RWPE2 (cell line): ENCODE measurements around the gene BRIP1.

ENCODE experiments used
- ATAC-seq: fragments of 200-7000 bp; cut with Tn5 transposase; 3 replicates; pipeline ENCODE4 v1.9.1; 2021; ENCODE audit warnings: low read depth
- DNase-seq: peaks from one replicate; pipeline ENCODE4 v3.0.0-alpha.2; 2020; ENCODE audit warnings: low spot score
- H3K27ac ChIP-seq: fragments of 450-650 bp; 2 replicates; pipeline ENCODE4 v1.5.1; 2017; ENCODE audit warnings: mild to moderate bottlenecking; ENCODE audit not compliant: poor library complexity, severe bottlenecking
- H3K27me3 ChIP-seq: fragments of 250-450 bp; sonication (Bioruptor Pico); 2 replicates; pipeline ENCODE4 v1.5.1; 2021; ENCODE audit warnings: mild to moderate bottlenecking, moderate library complexity; ENCODE audit not compliant: insufficient read depth, poor library complexity, severe bottlenecking
- H3K36me3 ChIP-seq: fragments of 250-450 bp; sonication (Bioruptor Pico); 2 replicates; pipeline ENCODE4 v1.5.1; 2020; ENCODE audit warnings: low read depth, mild to moderate bottlenecking, moderate library complexity
- H3K4me1 ChIP-seq: fragments of 250-450 bp; sonication (Bioruptor Pico); 2 replicates; pipeline ENCODE4 v1.5.1; 2021; ENCODE audit warnings: mild to moderate bottlenecking, moderate library complexity; ENCODE audit not compliant: insufficient read depth, poor library complexity, severe bottlenecking
- H3K4me3 ChIP-seq: fragments of 250-450 bp; sonication (Bioruptor Pico); 2 replicates; pipeline ENCODE4 v1.5.1; 2021; ENCODE audit warnings: mild to moderate bottlenecking, moderate library complexity; ENCODE audit not compliant: severe bottlenecking
- H3K9me3 ChIP-seq: fragments of 250-450 bp; sonication (Bioruptor Pico); 2 replicates; pipeline ENCODE4 v1.5.1; 2021; ENCODE audit warnings: mild to moderate bottlenecking, moderate library complexity; ENCODE audit not compliant: severe bottlenecking
- CTCF ChIP-seq: fragments of 450-650 bp; IDR thresholded peaks from one replicate; pipeline ENCODE4 v1.5.1; 2017; ENCODE audit warnings: mild to moderate bottlenecking, moderate library complexity; ENCODE audit not compliant: poor library complexity, severe bottlenecking

The BRIP1 gene

GRCh38 chr17:61862975-61863800 is at the start of gene BRIP1:
Gene BRIP1, minus strand, starts transcription at chr17:61863528. Its CDS starts 1,989 bp downstream, at chr17:61861539.
- Histone ChIP-seq H3K4me3 (peak within 1 kb of the TSS; percentile 82), H3K27ac (peak within 1 kb of the TSS; percentile 90), H3K36me3 (peaks cover 52% of the 10 kb centered on the region), H3K9me3 (no peaks in the 10 kb centered on the region), H3K27me3 (no peaks in the 10 kb centered on the region), H3K4me1 (peaks cover 25% of the 10 kb centered on the region)
- ATAC-seq (peak; percentile 92), DNase-seq (peak; percentile 99)
- TF ChIP-seq CTCF: no peak

GRCh38 chr17:61908292-61909037 is 45.1 kb upstream of the BRIP1 start:
- H3K4me3 ChIP-seq: no peak overlapping the region
- DNase-seq (no peak), ATAC-seq (no peak)
- H3K27ac ChIP-seq: no peak overlapping the region
- peaks cover 82% of the 10 kb centered on the region for H3K36me3 ChIP-seq
- no peaks in the 10 kb centered on the region for H3K9me3 ChIP-seq
- TF ChIP-seq CTCF: no peak
- no peaks in the 10 kb centered on the region for H3K27me3 ChIP-seq
- H3K4me1 ChIP-seq: no peaks in the 10 kb centered on the region

GRCh38 chr17:61907361-61907760 is 44.0 kb upstream of the BRIP1 start:
- ATAC-seq (no peak), DNase-seq (no peak)
- H3K4me3 ChIP-seq: no peak overlapping the region
- no peak for TF ChIP-seq CTCF
- H3K4me1 ChIP-seq: no peaks in the 10 kb centered on the region
- H3K27me3 ChIP-seq: no peaks in the 10 kb centered on the region
- no peaks in the 10 kb centered on the region for H3K9me3 ChIP-seq
- H3K36me3 ChIP-seq: peaks cover 87% of the 10 kb centered on the region
- H3K27ac ChIP-seq: no peak overlapping the region

- no peak for TF ChIP-seq CTCF
- Histone ChIP-seq H3K27ac (no peak overlapping the region), H3K4me3 (no peak overlapping the region), H3K9me3 (no peaks in the 10 kb centered on the region), H3K36me3 (peaks cover 80% of the 10 kb centered on the region), H3K27me3 (no peaks in the 10 kb centered on the region), H3K4me1 (no peaks in the 10 kb centered on the region)
- DNase-seq: no peak
- ATAC-seq: no peak
Measured at GRCh38 chr17:61904094-61904710, 40.9 kb upstream of the BRIP1 start.
